Measurements from ENCODE around the gene DUSP8.

DUSP8 gene

GRCh38 chr11:1564535-1565172 is 7.4 kb downstream of the DUSP8 start:
- DNase-seq, result no peak

GRCh38 chr11:1563697-1564534 is 8.2 kb downstream of the DUSP8 start:
- DNase-seq, result no peak

DNA sequence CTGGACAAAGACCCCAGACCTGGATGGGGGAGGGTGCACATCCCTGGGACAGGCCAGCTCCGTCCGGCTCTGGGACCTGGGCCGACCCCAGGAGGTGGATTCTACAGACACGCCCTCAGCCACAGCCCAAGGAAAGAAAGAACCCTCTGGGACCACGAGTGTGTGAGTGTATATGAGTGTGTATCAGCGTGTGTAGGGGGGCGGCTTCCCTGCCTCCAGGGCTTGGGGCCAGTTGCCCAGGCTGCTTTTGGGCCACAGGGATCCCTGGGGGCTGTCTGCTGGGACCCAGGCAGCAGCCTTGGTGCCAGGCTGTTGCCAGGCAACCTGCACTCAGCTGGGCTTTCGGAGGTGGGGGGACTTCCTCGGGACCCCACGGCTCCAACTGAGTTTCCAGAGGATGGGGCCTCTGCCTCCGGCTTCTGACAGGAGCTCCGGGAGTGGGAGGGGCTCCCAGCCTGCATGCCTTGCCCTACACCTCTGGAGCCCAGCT is 8.9 kb downstream of the DUSP8 start:
- no peak for DNase-seq

- DNase-seq, result no peak
These were observed 9.5 kb downstream of the DUSP8 start for GRCh38 chr11:1562469-1563148.

DNA sequence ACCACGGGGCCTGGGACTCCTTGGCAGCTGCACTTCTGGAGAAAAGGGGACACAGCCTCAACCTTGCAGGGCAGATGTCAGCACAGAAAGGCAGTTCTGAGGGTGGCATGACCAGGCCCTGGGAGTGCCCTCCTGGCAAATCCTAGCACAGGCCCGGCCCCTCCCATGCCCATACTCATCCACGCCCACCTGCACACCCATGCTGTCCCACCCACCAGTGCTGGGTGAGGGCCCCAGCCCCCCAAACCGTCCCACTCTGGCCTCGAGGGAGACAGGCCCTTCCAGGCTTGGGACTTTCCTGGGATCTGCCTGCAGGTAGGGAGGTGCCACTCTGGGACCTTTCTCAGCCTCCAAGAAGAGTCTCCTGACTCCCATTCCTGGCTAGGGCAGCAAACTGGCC is 10.1 kb downstream of the DUSP8 start:
- no peak for DNase-seq

DNA sequence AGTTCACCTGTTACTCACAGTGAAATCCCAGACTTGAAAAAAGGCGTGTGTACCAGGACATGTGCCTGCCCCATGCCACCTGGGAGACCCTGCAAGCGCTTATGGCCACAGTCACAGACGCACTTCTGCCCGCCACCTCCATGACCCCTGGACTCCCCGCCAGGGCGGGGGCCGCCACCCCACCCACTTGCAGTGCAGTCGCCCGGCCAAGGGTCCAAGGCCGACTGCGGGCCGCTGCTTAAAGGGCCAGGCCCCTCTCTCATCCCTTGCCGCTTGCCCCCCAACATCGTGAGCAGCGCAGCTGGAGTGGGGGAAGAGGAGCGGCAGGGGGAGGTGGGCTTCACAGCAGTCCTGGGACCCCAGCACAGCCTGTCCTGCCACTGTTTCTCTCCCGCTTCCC is 10.8 kb downstream of the DUSP8 start:
- DNase-seq, result no peak

GRCh38 chr11:1560649-1561251 is 11.3 kb downstream of the DUSP8 start:
- DNase-seq, result no peak

- DNase-seq, result no peak
These were observed 11.9 kb downstream of the DUSP8 start for GRCh38 chr11:1560002-1560648.

DNA sequence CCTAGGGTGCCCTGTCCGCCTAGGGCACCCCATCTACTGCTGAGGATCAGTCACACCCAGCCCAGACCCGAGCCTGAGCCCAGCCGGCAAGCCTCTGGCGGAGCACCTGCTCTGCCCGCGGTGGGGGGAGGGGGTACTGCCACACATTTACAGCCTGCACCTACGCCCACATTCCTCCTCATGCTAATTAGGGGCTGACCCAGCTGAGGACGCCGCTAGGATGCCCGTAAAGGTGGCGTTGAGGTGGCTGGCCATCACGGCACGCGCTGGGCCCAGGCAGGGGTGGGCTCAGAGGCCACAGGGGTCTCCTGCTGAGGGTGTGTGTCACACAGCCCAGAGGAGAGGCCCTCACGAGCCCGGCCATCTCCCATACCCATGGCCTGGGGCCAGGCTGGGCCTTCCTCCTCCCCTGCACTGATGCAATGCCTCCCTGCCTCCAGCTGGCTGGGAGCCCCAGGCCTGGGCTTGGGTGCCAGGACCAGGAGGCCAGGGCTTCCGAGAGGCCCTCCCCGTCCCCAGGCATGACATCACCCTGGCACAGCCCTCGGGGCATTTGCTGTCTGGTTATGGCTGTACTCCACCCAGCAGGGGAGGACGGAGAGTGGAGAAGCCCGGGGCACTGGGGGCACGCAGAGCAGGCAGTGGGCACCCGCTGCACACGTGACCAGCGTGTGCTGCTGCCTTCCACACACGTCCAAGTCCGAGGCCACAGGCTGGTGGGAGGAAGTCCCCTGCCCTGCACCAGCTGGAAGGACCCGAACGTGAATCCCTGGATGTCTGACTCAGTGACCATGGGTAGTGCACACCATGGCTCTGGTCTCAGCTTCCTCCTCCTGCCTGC is 12.7 kb downstream of the DUSP8 start:
- no peak for DNase-seq

DNA sequence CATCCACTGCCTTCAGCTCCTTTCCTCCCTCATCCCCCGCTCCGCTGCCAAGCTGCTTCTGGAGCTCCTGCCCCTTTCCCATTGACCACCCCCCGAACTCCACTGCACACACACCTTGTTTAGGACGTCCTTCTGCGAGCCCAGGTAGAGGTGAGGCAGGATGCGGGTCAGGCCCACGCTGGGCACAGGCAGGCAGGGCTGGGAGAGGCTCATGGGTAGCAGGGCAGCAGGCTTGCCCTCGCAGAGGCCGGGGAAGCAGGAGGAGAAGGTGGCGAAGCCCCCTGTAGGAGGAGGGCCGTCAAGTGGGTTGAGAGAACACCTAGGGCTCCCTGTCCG is 13.3 kb downstream of the DUSP8 start:
- no peak for DNase-seq

DNA sequence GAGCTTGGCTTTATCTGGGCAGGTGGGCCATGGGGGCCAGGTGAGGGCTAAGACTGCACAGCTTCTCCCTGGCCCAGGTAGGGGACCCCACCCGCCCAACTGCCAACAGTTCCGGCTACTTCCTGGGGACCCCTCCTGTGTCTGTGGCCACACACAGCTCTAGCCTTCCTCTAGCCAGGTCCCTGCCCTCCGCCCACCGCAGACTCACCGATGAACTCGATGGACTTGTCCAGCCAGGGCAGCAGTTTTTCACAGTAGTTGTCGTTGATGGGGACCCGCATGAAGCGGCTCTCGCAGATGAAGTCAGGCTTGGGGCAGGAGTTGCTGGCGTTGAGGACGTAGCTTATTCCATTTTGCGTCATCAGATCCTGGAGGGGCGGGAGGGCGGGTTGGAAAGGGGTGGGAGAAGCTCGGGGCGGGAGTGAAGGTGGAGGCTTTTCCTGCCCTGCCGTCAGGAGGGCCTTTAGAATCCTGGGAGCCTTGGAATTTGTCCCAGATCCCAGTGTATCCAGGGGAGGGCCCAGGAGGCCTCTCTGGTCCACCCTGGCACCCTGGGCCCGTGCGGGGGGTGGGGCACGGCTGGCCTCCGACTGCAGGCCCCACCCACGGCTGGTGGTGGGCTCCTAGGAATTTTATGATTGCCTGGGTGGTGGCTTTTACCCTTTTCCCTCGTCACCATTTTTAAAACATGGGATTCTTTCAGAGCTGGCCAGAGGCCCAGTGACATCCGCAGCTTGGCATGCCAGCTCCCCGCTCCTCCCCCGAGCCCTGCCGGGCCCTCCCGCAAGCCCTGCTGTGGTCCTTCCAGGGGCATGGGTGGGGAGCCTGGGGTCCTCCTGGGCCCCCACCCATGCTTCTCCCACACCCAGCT is 13.9 kb downstream of the DUSP8 start:
- no peak for DNase-seq

- DNase-seq, result no peak
These were observed 14.8 kb downstream of the DUSP8 start for GRCh38 chr11:1557051-1557884.

DNA sequence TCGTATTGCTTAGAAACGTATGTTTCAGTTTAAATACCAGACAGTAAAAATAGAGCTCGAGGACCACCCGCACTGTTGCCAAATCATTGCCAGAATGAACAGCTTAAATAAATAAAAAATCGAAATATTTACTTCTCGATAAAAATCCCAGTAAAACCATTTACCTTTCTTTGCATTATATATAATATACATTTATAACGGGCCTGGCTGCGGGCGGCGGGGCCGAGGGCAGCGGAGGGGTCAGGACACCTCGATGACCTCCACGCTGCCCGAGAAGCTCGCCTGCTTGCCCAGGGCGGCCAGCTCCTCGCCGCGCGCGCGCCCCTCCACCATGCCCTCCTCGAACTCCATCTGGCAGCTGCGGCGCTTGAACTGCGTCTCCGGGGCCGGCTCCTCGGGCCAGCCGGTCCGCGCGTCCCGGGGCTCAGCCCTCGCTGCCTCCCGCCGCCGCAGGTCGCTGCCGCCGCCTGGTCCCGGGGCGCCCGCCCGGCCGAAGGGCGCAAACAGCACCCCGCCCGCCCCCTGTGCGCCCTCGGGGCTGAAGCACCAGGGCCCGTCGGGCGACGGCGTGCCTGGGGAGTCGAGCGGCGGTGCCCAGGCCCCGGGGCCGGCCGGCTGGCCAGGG is 15.7 kb downstream of the DUSP8 start:
- no peak for DNase-seq

- DNase-seq, result no peak
These were observed 16.3 kb downstream of the DUSP8 start for GRCh38 chr11:1555713-1556153.

- DNase-seq, result no peak
These were observed 16.9 kb downstream of the DUSP8 start for GRCh38 chr11:1554981-1555712.

DNA sequence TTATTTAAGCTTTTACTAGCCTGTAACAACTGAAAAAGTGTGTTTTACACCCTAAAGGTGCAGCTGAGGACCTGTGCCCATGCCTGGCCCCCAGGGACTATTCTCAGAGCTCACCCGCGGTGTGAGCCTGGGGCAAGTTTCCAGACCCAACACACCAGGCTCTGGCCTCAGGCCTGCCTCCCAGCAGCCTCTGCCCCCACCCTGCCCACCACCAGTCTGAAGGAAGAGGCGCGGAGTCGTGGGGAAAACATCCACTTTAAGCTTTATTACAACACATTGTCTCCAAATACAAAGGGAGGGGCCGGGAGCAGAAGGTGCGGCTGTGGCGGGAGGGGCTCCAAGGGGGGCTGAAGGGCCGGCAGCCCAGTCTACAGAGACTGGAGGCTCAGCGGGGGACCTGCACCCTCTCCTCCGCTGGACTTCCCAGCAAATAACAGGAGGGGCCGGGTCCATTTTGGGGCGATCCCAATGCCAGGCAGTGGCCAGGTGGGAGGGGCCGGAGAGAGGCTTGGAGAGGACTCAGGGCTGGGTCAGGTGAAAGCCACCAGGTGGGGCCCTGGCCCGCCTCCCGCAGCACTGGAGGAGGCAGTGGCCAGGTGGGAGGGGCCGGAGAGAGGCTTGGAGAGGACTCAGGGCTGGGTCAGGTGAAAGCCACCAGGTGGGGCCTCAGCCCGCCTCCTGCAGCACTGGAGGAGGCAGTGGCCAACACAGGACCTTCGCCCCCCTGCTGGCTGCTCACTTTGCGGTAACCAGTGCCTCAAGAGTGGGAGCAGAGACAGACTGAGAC is 18.1 kb downstream of the DUSP8 start:
- DNase-seq, result no peak

GRCh38 chr11:1549338-1550330 is 22.4 kb downstream of the DUSP8 start:
- DNase-seq, result no peak

Data from NCI-H2081 treated with DMSO at 0.1 percent for 48 hours (cell line).